Measurements from ENCODE around the gene OR2Z1.

Gene OR2Z1

GRCh38 chr19:8721334-8721733, at the start of gene OR2Z1:
TSS of gene OR2Z1 (plus strand) at chr19:8721634. CDS start at chr19:8731029, 9,395 bp downstream.
- no peak for DNase-seq (ENCODE audit: low read depth)

- no peak for DNase-seq (ENCODE audit: low read depth)
Observed at GRCh38 chr19:8673276-8673891, 48.0 kb upstream of the OR2Z1 start.

GRCh38 chr19:8675066-8675465, 46.4 kb upstream of the OR2Z1 start:
- no peak for DNase-seq (ENCODE audit: low read depth)

GRCh38 chr19:8678244-8678807, 43.1 kb upstream of the OR2Z1 start:
- DNase-seq (ENCODE audit: low read depth), result no peak

- no peak for DNase-seq (ENCODE audit: low read depth)
Observed at GRCh38 chr19:8680676-8681344, 40.6 kb upstream of the OR2Z1 start.

GRCh38 chr19:8681345-8682029, 39.9 kb upstream of the OR2Z1 start:
- DNase-seq (ENCODE audit: low read depth), result no peak

- DNase-seq (ENCODE audit: low read depth), result no peak
Observed at GRCh38 chr19:8682472-8682871, 39.0 kb upstream of the OR2Z1 start.

GRCh38 chr19:8682931-8683330, 38.5 kb upstream of the OR2Z1 start:
- no peak for DNase-seq (ENCODE audit: low read depth)

- no peak for DNase-seq (ENCODE audit: low read depth)
Observed at GRCh38 chr19:8684001-8684902, 37.2 kb upstream of the OR2Z1 start.

- no peak for DNase-seq (ENCODE audit: low read depth)
Observed at GRCh38 chr19:8686549-8686948, 34.9 kb upstream of the OR2Z1 start.

- no peak for DNase-seq (ENCODE audit: low read depth)
Observed at GRCh38 chr19:8688930-8689329, 32.5 kb upstream of the OR2Z1 start.

GRCh38 chr19:8690753-8691539, 30.5 kb upstream of the OR2Z1 start:
- DNase-seq (ENCODE audit: low read depth), result no peak

GRCh38 chr19:8695501-8695900, 25.9 kb upstream of the OR2Z1 start:
- DNase-seq (ENCODE audit: low read depth), result no peak

GRCh38 chr19:8695911-8696310, 25.5 kb upstream of the OR2Z1 start:
- DNase-seq (ENCODE audit: low read depth), result no peak

GRCh38 chr19:8696993-8697392, 24.4 kb upstream of the OR2Z1 start:
- DNase-seq (ENCODE audit: low read depth), result no peak

- DNase-seq (ENCODE audit: low read depth), result no peak
Observed at GRCh38 chr19:8697671-8698432, 23.6 kb upstream of the OR2Z1 start.

- no peak for DNase-seq (ENCODE audit: low read depth)
Observed at GRCh38 chr19:8698433-8699063, 22.9 kb upstream of the OR2Z1 start, which contains the start of gene ACTL9. TSS of gene ACTL9 (minus strand) at chr19:8698795. CDS start at chr19:8698701, 94 bp downstream.

- no peak for DNase-seq (ENCODE audit: low read depth)
Observed at GRCh38 chr19:8699908-8700307, 21.5 kb upstream of the OR2Z1 start.

- no peak for DNase-seq (ENCODE audit: low read depth)
Observed at GRCh38 chr19:8700956-8701355, 20.5 kb upstream of the OR2Z1 start.

GRCh38 chr19:8702350-8702749, 19.1 kb upstream of the OR2Z1 start:
- no peak for DNase-seq (ENCODE audit: low read depth)

Data from HS-27A (cell line).